Esophagus muscularis mucosa (tissue), 4 donors: Measurements from ENCODE around the gene ZSCAN22.

Experiments used
- EP300 ChIP-seq: sonication (generic); formaldehyde crosslinking; IDR thresholded peaks from one replicate; pipeline ENCODE4 v1.6.1; 2017; ENCODE audit warnings: antibody characterized with exemption
- POLR2A ChIP-seq: fragments of 450-650 bp; IDR thresholded peaks from one replicate; pipeline ENCODE4 v1.6.1; 2017; ENCODE audit warnings: antibody characterized with exemption, moderate library complexity, mild to moderate bottlenecking, low read depth
- POLR2AphosphoS5 ChIP-seq, 2 donors: sonication (generic); formaldehyde crosslinking; IDR thresholded peaks; one replicate each; pipeline ENCODE4 v1.6.1; 2017; ENCODE audit warnings: antibody characterized with exemption in 2 of 2
- TF ChIP-seq, protein P1 (sequence below), 3 experiments: fragments of 200-600 bp in 2 of 3; fragments of 450-650 bp in 1 of 3; sonication (generic) in 2 of 3; IDR thresholded peaks; one replicate each; pipeline ENCODE4 v1.5.1; 2017 to 2019; ENCODE audit warnings: antibody characterized with exemption in 3 of 3, mild to moderate bottlenecking in 2 of 3, moderate library complexity in 1 of 3

DNA sequence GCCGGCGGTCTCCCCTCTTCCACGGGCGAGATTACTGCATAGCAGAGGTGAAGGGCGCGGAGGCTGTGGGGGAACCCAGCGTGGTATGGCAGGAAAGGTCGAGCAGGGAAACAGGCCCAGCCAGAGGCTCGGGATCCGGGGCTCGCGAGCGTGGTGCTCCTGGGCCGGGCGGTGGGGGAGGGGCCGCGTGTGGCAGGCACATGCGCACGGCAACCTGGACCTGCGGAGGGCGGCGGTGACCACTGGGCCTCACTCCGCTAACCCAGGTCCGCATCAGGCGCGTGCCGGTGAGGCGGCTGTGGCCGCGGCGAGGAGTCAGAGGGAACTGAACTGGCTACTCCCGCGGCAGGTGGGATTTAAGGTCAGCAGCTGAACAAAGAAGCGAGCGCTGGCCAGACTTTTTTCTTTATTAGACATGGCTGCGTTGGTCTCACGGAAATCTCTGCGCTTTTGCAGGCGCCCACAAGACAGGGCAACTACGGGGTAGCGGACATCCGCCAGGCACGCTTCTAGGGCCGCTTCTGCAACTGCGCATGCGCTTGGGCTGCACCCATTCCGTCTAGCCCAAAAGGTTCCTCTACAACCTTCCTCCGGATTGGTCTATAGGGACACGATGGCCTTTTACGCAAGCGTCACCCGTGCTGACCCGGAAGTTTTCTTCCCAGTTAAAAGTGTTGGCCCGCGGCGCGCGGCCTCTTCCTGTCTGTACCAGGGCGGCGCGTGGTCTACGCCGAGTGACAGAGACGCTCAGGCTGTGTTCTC lies 60.0 kb downstream of the ZSCAN22 start, which contains the start of gene RPS5:
- TF ChIP-seq, protein P1, sequence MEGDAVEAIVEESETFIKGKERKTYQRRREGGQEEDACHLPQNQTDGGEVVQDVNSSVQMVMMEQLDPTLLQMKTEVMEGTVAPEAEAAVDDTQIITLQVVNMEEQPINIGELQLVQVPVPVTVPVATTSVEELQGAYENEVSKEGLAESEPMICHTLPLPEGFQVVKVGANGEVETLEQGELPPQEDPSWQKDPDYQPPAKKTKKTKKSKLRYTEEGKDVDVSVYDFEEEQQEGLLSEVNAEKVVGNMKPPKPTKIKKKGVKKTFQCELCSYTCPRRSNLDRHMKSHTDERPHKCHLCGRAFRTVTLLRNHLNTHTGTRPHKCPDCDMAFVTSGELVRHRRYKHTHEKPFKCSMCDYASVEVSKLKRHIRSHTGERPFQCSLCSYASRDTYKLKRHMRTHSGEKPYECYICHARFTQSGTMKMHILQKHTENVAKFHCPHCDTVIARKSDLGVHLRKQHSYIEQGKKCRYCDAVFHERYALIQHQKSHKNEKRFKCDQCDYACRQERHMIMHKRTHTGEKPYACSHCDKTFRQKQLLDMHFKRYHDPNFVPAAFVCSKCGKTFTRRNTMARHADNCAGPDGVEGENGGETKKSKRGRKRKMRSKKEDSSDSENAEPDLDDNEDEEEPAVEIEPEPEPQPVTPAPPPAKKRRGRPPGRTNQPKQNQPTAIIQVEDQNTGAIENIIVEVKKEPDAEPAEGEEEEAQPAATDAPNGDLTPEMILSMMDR (IDR thresholded peaks at IDR 0.05): no peak
- peak; percentile 92 to 94 for TF ChIP-seq POLR2AphosphoS5 (IDR thresholded peaks at IDR 0.05)
- peak; percentile 70 for TF ChIP-seq POLR2A
- TF ChIP-seq EP300: no peak
